SK-N-SH treated with all-trans-retinoic acid at 6 μM for 48 hours (cell line): Measurements from ENCODE around the gene FAM171A2.

ENCODE experiments used
- ATAC-seq: fragments of 200-7000 bp; cut with Tn5 transposase; 3 replicates; pipeline ENCODE4 v1.9.1; 2020; ENCODE audit warnings: mild to moderate bottlenecking, moderate library complexity
- ARNTL ChIP-seq: fragments of 450-650 bp; formaldehyde crosslinking; IDR thresholded peaks from 2 replicates; pipeline ENCODE4 v1.5.0; 2020; ENCODE audit warnings: low read depth, mild to moderate bottlenecking, moderate library complexity, borderline replicate concordance
- BACH2 ChIP-seq: fragments of 250-450 bp; sonication (Bioruptor Pico); IDR thresholded peaks from 2 replicates; pipeline ENCODE4 v1.9.0; 2021; ENCODE audit warnings: mild to moderate bottlenecking, borderline replicate concordance
- CREB5 ChIP-seq: fragments of 250-450 bp; sonication (Bioruptor Pico); IDR thresholded peaks from 2 replicates; pipeline ENCODE4 v1.5.1; 2020; ENCODE audit warnings: low read depth, mild to moderate bottlenecking, moderate library complexity
- CSDC2 ChIP-seq: fragments of 250-450 bp; sonication (Bioruptor Pico); IDR thresholded peaks from 2 replicates; pipeline ENCODE4 v1.5.0; 2020; ENCODE audit warnings: mild to moderate bottlenecking, moderate library complexity
- CSRNP3 ChIP-seq: fragments of 250-450 bp; sonication (Bioruptor Pico); IDR thresholded peaks from 2 replicates; pipeline ENCODE4 v1.5.1; 2021; ENCODE audit warnings: mild to moderate bottlenecking, moderate library complexity
- ESRRG ChIP-seq: fragments of 250-450 bp; sonication (Bioruptor Pico); IDR thresholded peaks from 2 replicates; pipeline ENCODE4 v1.6.1; 2021; ENCODE audit warnings: mild to moderate bottlenecking
- GLIS3 ChIP-seq: fragments of 250-450 bp; sonication (Bioruptor Pico); IDR thresholded peaks from 2 replicates; pipeline ENCODE4 v1.5.0; 2020; ENCODE audit warnings: mild to moderate bottlenecking, moderate library complexity
- ISL1 ChIP-seq: fragments of 250-450 bp; sonication (Bioruptor Pico); IDR thresholded peaks from 2 replicates; pipeline ENCODE4 v2.1.2; 2022; ENCODE audit warnings: mild to moderate bottlenecking, moderate library complexity
- OSR1 ChIP-seq: fragments of 250-450 bp; sonication (Bioruptor Pico); IDR thresholded peaks from 2 replicates; pipeline ENCODE4 v1.8.0; 2022; ENCODE audit warnings: moderate library complexity, mild to moderate bottlenecking, inconsistent platforms
- PATZ1 ChIP-seq: fragments of 250-450 bp; sonication (Bioruptor Pico); IDR thresholded peaks from 2 replicates; pipeline ENCODE4 v1.8.0; 2020; ENCODE audit warnings: mild to moderate bottlenecking, moderate library complexity, borderline replicate concordance
- POU6F1 ChIP-seq: fragments of 250-450 bp; sonication (Bioruptor Pico); IDR thresholded peaks from 2 replicates; pipeline ENCODE4 v1.8.0; 2021; ENCODE audit warnings: low read depth, mild to moderate bottlenecking, moderate library complexity, borderline replicate concordance
- PPARA ChIP-seq: fragments of 250-450 bp; sonication (Bioruptor Pico); IDR thresholded peaks from 2 replicates; pipeline ENCODE4 v1.5.0; 2020; ENCODE audit warnings: mild to moderate bottlenecking, borderline replicate concordance
- RARB ChIP-seq: fragments of 250-450 bp; sonication (Bioruptor Pico); IDR thresholded peaks from 2 replicates; pipeline ENCODE4 v1.8.0; 2021; ENCODE audit warnings: mild to moderate bottlenecking, moderate library complexity
- SNAI2 ChIP-seq: fragments of 250-450 bp; sonication (Bioruptor Pico); IDR thresholded peaks from 2 replicates; pipeline ENCODE4 v1.5.0; 2020; ENCODE audit warnings: mild to moderate bottlenecking, moderate library complexity
- TCF4 ChIP-seq: fragments of 250-450 bp; sonication (Bioruptor Pico); IDR thresholded peaks from 2 replicates; pipeline ENCODE4 v1.8.0; 2021; ENCODE audit warnings: mild to moderate bottlenecking, moderate library complexity, borderline replicate concordance
- TOX ChIP-seq: fragments of 250-450 bp; sonication (Bioruptor Pico); IDR thresholded peaks from 2 replicates; pipeline ENCODE4 v1.8.0; 2021; ENCODE audit warnings: mild to moderate bottlenecking, moderate library complexity, borderline replicate concordance
- TSHZ2 ChIP-seq: fragments of 250-450 bp; sonication (Bioruptor Pico); IDR thresholded peaks from 2 replicates; pipeline ENCODE4 v1.5.0; 2020; ENCODE audit warnings: mild to moderate bottlenecking, moderate library complexity
- ZFP3 ChIP-seq: fragments of 250-450 bp; sonication (Bioruptor Pico); IDR thresholded peaks from 2 replicates; pipeline ENCODE4 v1.5.0; 2020; ENCODE audit warnings: mild to moderate bottlenecking, moderate library complexity
- ZFP30 ChIP-seq: fragments of 450-650 bp; formaldehyde crosslinking; IDR thresholded peaks from 2 replicates; pipeline ENCODE4 v1.5.0; 2022; ENCODE audit warnings: mild to moderate bottlenecking, moderate library complexity
- ZNF565 ChIP-seq: fragments of 450-650 bp; formaldehyde crosslinking; conservative IDR thresholded peaks from 2 replicates; pipeline ENCODE4 v1.5.0; 2020; ENCODE audit warnings: low read depth, mild to moderate bottlenecking, moderate library complexity
- ZNF70 ChIP-seq: fragments of 450-650 bp; formaldehyde crosslinking; IDR thresholded peaks from 2 replicates; pipeline ENCODE4 v1.5.0; 2020; ENCODE audit warnings: mild to moderate bottlenecking, moderate library complexity
- ZNF8 ChIP-seq: fragments of 450-650 bp; formaldehyde crosslinking; IDR thresholded peaks from 2 replicates; pipeline ENCODE4 v1.5.0; 2020; ENCODE audit warnings: mild to moderate bottlenecking, moderate library complexity

The FAM171A2 gene

GRCh38 chr17:44384823-44385286, 21.2 kb upstream of the FAM171A2 start:
- no peak for ATAC-seq
- TF ChIP-seq ESRRG (CRISPR knock-in tag) (no peak), CSRNP3 (no peak), ZFP3 (no peak), CREB5 (CRISPR knock-in tag) (no peak), SNAI2 (no peak), ISL1 (CRISPR knock-in tag) (no peak), POU6F1 (CRISPR knock-in tag) (no peak), OSR1 (CRISPR knock-in tag) (no peak), PATZ1 (CRISPR knock-in tag) (no peak), ZFP30 (CRISPR knock-in tag) (no peak), ZNF565 (no peak), GLIS3 (CRISPR knock-in tag) (no peak), BACH2 (no peak), RARB (CRISPR knock-in tag) (no peak), TCF4 (CRISPR knock-in tag) (no peak), PPARA (no peak), TSHZ2 (CRISPR knock-in tag) (no peak), ZNF70 (no peak), ARNTL (no peak), TOX (CRISPR knock-in tag) (no peak)

- no peak for ATAC-seq
- TF ChIP-seq CREB5 (CRISPR knock-in tag): no peak
- no peak for TF ChIP-seq POU6F1 (CRISPR knock-in tag)
- no peak for TF ChIP-seq ZNF8
- no peak for TF ChIP-seq CSRNP3
- no peak for TF ChIP-seq TOX (CRISPR knock-in tag)
- no peak for TF ChIP-seq OSR1 (CRISPR knock-in tag)
- no peak for TF ChIP-seq CSDC2 (CRISPR knock-in tag)
- no peak for TF ChIP-seq ZFP30 (CRISPR knock-in tag)
- TF ChIP-seq TCF4 (CRISPR knock-in tag): no peak
- TF ChIP-seq PPARA: no peak
- no peak for TF ChIP-seq ZNF70
- no peak for TF ChIP-seq TSHZ2 (CRISPR knock-in tag)
- TF ChIP-seq ZNF565: no peak
- TF ChIP-seq ARNTL: no peak
- TF ChIP-seq BACH2: no peak
- no peak for TF ChIP-seq SNAI2
These were observed 20.7 kb upstream of the FAM171A2 start for GRCh38 chr17:44384281-44384822.
